Panc1 (cell line): Measurements from ENCODE around the gene OSBPL10. TPM values are rescaled to one million over a fixed set of nuclear protein-coding genes. Genes with fewer than 3 reads are reported as not detected.

Source experiments
- ATAC-seq: fragments of 200-7000 bp; cut with Tn5 transposase; 2 replicates; pipeline ENCODE4 v1.9.1; 2020; ENCODE audit warnings: mild to moderate bottlenecking, moderate library complexity
- BruUV-seq: library from RNA; stranded (reverse); fragments of 400-500 nt; replicated peaks from 2 replicates; lab custom pipeline; 2021; lab: Mats Ljungman, UMichigan
- CTCF ChIA-PET: fragments of 300-600 bp; sonication (Branson Sonifier 250); formaldehyde crosslinking; loops from one replicate; lab custom pipeline; 2022; ENCODE audit warnings: antibody characterized with exemption; lab: Charles Lee
- POLR2A ChIA-PET: fragments of 300-600 bp; sonication (Branson Sonifier 250); formaldehyde crosslinking; loops from one replicate; lab custom pipeline; 2022; ENCODE audit warnings: antibody characterized with exemption; lab: Charles Lee
- DNase-seq: peaks from one replicate; pipeline ENCODE4 v3.0.0-alpha.2; 2010; ENCODE audit warnings: low read depth, low spot score
- H3K27ac ChIP-seq: 2 replicates; pipeline ENCODE4 v1.5.1; 2011; ENCODE audit warnings: mild to moderate bottlenecking, low read length, inconsistent platforms
- H3K27me3 ChIP-seq: fragments of 200-500 bp; sonication (Bioruptor generic); 2 replicates; pipeline ENCODE4 v1.6.0; 2014; ENCODE audit warnings: low read length, inconsistent platforms; ENCODE audit not compliant: control insufficient read depth, insufficient read depth
- H3K36me3 ChIP-seq: fragments of 200-500 bp; sonication (Bioruptor generic); 2 replicates; pipeline ENCODE4 v1.5.1; 2014; ENCODE audit warnings: inconsistent platforms, mild to moderate bottlenecking, low read length, moderate library complexity; ENCODE audit not compliant: control insufficient read depth, insufficient read depth
- H3K4me1 ChIP-seq: 2 replicates; pipeline ENCODE4 v1.5.1; 2011; ENCODE audit warnings: inconsistent platforms, mild to moderate bottlenecking, low read length, moderate library complexity; ENCODE audit not compliant: control insufficient read depth, insufficient read depth
- H3K4me3 ChIP-seq, 2 experiments: 2 replicates each; pipeline ENCODE4 v1.5.1; 2011 to 2012; ENCODE audit warnings: low read depth in 2 of 2, low read length in 2 of 2, mild to moderate bottlenecking in 2 of 2, inconsistent platforms in 1 of 2, moderate library complexity in 1 of 2
- H3K9me3 ChIP-seq: fragments of 200-500 bp; sonication (Bioruptor generic); 2 replicates; pipeline ENCODE4 v1.5.1; 2014; ENCODE audit warnings: low read depth, mild to moderate bottlenecking, inconsistent platforms, low read length, moderate library complexity; ENCODE audit not compliant: control insufficient read depth, insufficient read depth
- CTCF ChIP-seq: fragments of 450-650 bp; IDR thresholded peaks from 2 replicates; pipeline ENCODE4 v1.5.1; 2017; ENCODE audit warnings: mild to moderate bottlenecking
- POLR2AphosphoS5 ChIP-seq: IDR thresholded peaks from 2 replicates; pipeline ENCODE4 v1.6.1; 2012; ENCODE audit warnings: mild to moderate bottlenecking, low read depth, low read length, moderate library complexity
- REST ChIP-seq, 2 experiments: IDR thresholded peaks; 2 replicates each; pipeline ENCODE4 v1.6.1; 2011 to 2012; ENCODE audit warnings: low read depth in 2 of 2, control low read depth in 1 of 2, low read length in 1 of 2, mild to moderate bottlenecking in 1 of 2, moderate library complexity in 1 of 2; ENCODE audit not compliant: insufficient read depth in 1 of 2
- SIN3A ChIP-seq: IDR thresholded peaks from 2 replicates; pipeline ENCODE4 v1.6.1; 2012; ENCODE audit warnings: low read depth, mild to moderate bottlenecking, low read length, moderate library complexity, borderline replicate concordance; ENCODE audit not compliant: insufficient read depth
- TCF7L2 ChIP-seq: IDR thresholded peaks from 2 replicates; pipeline ENCODE4 v1.6.1; 2011; ENCODE audit warnings: mild to moderate bottlenecking, low read depth, low read length, inconsistent platforms
- in situ Hi-C: cut with HindIII; loops from 2 replicates; pipeline ENCODE4 v1.10.0; 2016; ENCODE audit warnings: low sequenced_read_pairs, low pct_unique_long_range_greater_than_20kb
- intact Hi-C: fragments of 100-400 bp; cut with micrococcal nuclease; formaldehyde crosslinking; loops from one replicate; pipeline ENCODE4 v1.10.0; 2022; ENCODE audit not compliant: unreplicated experiment
- total RNA-seq: library from RNA; stranded (reverse); gene quantifications from one replicate; pipeline ENCODE4 v1.2.1, GENCODE V29; 2021; ENCODE audit not compliant: unreplicated experiment

OSBPL10 gene
- total RNA-seq, 1 experiment from 2014 or later = 88.1 TPM

GRCh38 chr3:31802981-31803740, 177.9 kb downstream of the OSBPL10 start:
- ATAC-seq (no peak), DNase-seq (no peak)
- Histone ChIP-seq H3K4me1 (no peaks in the 10 kb centered on the region), H3K9me3 (no peaks in the 10 kb centered on the region), H3K27me3 (no peaks in the 10 kb centered on the region), H3K4me3 (no peak overlapping the region), H3K27ac (no peak overlapping the region), H3K36me3 (no peaks in the 10 kb centered on the region)
- in situ Hi-C loops (no loop called here), intact Hi-C loops (no loop called here)
- no TSS peak for BruUV-seq
- CTCF ChIA-PET = no interaction called here
- TF ChIP-seq TCF7L2 = no peak
- TF ChIP-seq POLR2AphosphoS5 = no peak
- TF ChIP-seq CTCF = no peak
- TF ChIP-seq SIN3A = no peak
- no peak for TF ChIP-seq REST (IDR thresholded peaks at IDR 0.05; ENCODE audit: insufficient read depth in 1 of 2, low read depth in 2 of 2, low read length in 1 of 2)
- POLR2A ChIA-PET = interaction anchor here (0.6 kb wide), 1 partner anchor 114 kb away, joined by 3 read pairs; no protein-coding TSS in a partner anchor

- in situ Hi-C loops = no loop called here
- POLR2A ChIA-PET = no interaction called here
- BruUV-seq = no TSS peak
Measured at GRCh38 chr3:31800436-31800835, 180.6 kb downstream of the OSBPL10 start.

More at GRCh38 chr3:31800436-31800835, 180.6 kb downstream of the OSBPL10 start:
- Histone ChIP-seq H3K27ac (no peak overlapping the region), H3K36me3 (no peaks in the 10 kb centered on the region), H3K27me3 (no peaks in the 10 kb centered on the region), H3K4me3 (no peak overlapping the region), H3K4me1 (no peaks in the 10 kb centered on the region), H3K9me3 (no peaks in the 10 kb centered on the region)
- ATAC-seq (no peak), DNase-seq (no peak)
- intact Hi-C loops = no loop called here
- no peak for TF ChIP-seq SIN3A
- TF ChIP-seq POLR2AphosphoS5 = no peak
- no peak for TF ChIP-seq REST (IDR thresholded peaks at IDR 0.05; ENCODE audit: insufficient read depth in 1 of 2, low read depth in 2 of 2, low read length in 1 of 2)
- CTCF ChIA-PET = no interaction called here
